Measurements from ENCODE around the gene ERN1.

DNA sequence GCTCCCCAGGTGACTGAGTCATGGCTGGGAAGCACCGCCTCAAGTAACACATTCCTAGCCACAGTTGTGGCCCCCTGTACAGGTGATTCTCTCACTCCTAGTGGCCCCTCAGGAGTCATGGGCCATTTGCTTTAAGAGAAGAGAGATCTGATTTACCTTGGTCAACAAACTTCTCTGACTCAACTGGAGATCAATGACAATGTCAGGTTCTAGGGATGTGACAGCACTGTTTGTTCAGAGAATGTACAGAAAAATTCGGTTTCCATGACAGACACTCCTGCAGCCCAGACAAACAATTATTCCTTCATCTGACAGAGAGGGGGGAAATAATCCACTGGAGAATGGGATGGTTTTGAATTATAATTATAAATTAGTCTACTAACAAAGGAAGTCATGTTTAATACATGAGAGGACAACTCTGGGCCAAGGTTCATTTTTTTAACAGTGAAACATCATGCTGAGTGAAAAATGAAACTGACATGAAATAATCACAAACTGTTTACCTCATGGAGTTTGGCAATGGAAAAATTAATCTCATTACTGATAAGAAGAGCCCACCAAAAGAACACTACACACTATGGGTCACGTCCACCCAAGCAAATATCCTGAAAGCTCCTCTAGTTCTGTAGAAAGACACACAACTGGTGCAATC is 9.7 kb downstream of the ERN1 start:
- TF ChIP-seq, protein P1, sequence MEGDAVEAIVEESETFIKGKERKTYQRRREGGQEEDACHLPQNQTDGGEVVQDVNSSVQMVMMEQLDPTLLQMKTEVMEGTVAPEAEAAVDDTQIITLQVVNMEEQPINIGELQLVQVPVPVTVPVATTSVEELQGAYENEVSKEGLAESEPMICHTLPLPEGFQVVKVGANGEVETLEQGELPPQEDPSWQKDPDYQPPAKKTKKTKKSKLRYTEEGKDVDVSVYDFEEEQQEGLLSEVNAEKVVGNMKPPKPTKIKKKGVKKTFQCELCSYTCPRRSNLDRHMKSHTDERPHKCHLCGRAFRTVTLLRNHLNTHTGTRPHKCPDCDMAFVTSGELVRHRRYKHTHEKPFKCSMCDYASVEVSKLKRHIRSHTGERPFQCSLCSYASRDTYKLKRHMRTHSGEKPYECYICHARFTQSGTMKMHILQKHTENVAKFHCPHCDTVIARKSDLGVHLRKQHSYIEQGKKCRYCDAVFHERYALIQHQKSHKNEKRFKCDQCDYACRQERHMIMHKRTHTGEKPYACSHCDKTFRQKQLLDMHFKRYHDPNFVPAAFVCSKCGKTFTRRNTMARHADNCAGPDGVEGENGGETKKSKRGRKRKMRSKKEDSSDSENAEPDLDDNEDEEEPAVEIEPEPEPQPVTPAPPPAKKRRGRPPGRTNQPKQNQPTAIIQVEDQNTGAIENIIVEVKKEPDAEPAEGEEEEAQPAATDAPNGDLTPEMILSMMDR (IDR thresholded peaks at IDR 0.05; ENCODE audit: insufficient read depth, low read length), result no peak
- TF ChIP-seq POLR2AphosphoS5 (IDR thresholded peaks at IDR 0.05; ENCODE audit: low read depth) (no peak), SPI1 (IDR thresholded peaks at IDR 0.05; ENCODE audit: borderline replicate concordance, low read depth) (no peak)

Measured in HL-60 (cell line).